MG63 (cell line): Measurements from ENCODE around the gene BRMS1L. TPM values are rescaled to one million over a fixed set of nuclear protein-coding genes. Genes with fewer than 3 reads are reported as not detected.

Source experiments
- DNase-seq: peaks from one replicate; pipeline ENCODE4 v3.0.0-alpha.2; 2020
- H3K27me3 ChIP-seq: fragments of 250-450 bp; sonication (Bioruptor Pico); 2 replicates; pipeline ENCODE4 v1.5.1; 2020; ENCODE audit warnings: mild to moderate bottlenecking, moderate library complexity
- H3K36me3 ChIP-seq: fragments of 250-450 bp; sonication (Bioruptor Pico); 2 replicates; pipeline ENCODE4 v1.5.1; 2020; ENCODE audit warnings: mild to moderate bottlenecking, moderate library complexity
- H3K4me3 ChIP-seq: fragments of 250-450 bp; sonication (Bioruptor Pico); 2 replicates; pipeline ENCODE4 v1.5.1; 2020; ENCODE audit warnings: mild to moderate bottlenecking, moderate library complexity
- H3K9me3 ChIP-seq: fragments of 250-450 bp; sonication (Bioruptor Pico); 2 replicates; pipeline ENCODE4 v1.5.1; 2020; ENCODE audit warnings: mild to moderate bottlenecking, moderate library complexity
- total RNA-seq: library from RNA; depleted of rRNA; stranded (reverse); fragments of >200 nt; shearing (Covaris generic); gene quantifications from 2 replicates; pipeline ENCODE4 v1.2.3, GENCODE V29; 2014; ENCODE audit warnings: low replicate concordance; rRNA removed

Gene BRMS1L
- total RNA-seq, 1 experiment from 2014 or later: 1.4 TPM

- no peak overlapping the region for H3K4me3 ChIP-seq
- H3K27me3 ChIP-seq: no peaks in the 10 kb centered on the region
- H3K9me3 ChIP-seq: no peaks in the 10 kb centered on the region
- DNase-seq: no peak
- no peaks in the 10 kb centered on the region for H3K36me3 ChIP-seq
Observed at GRCh38 chr14:35879654-35880249, 53.6 kb downstream of the BRMS1L start.

- no peak for DNase-seq
- Histone ChIP-seq H3K4me3 (no peak overlapping the region), H3K27me3 (no peaks in the 10 kb centered on the region), H3K9me3 (no peaks in the 10 kb centered on the region), H3K36me3 (no peaks in the 10 kb centered on the region)
Observed at GRCh38 chr14:35881280-35881679, 55.1 kb downstream of the BRMS1L start.

- H3K36me3 ChIP-seq: no peaks in the 10 kb centered on the region
- H3K27me3 ChIP-seq: no peaks in the 10 kb centered on the region
- no peaks in the 10 kb centered on the region for H3K9me3 ChIP-seq
- no peak overlapping the region for H3K4me3 ChIP-seq
- peak; percentile 2 for DNase-seq
Observed at GRCh38 chr14:35883677-35884293, 57.6 kb downstream of the BRMS1L start.

- Histone ChIP-seq H3K36me3 (no peaks in the 10 kb centered on the region), H3K9me3 (no peaks in the 10 kb centered on the region), H3K4me3 (no peak overlapping the region), H3K27me3 (0 out of 2 replicates have a peak, but pooled peaks cover 2% of the 10 kb centered on the region)
- DNase-seq: no peak
Observed at GRCh38 chr14:35890308-35890707, 64.2 kb downstream of the BRMS1L start.

GRCh38 chr14:35895256-35895655 lies 69.1 kb downstream of the BRMS1L start:
- H3K9me3 ChIP-seq: no peaks in the 10 kb centered on the region
- no peak for DNase-seq
- no peak overlapping the region for H3K4me3 ChIP-seq
- H3K36me3 ChIP-seq: no peaks in the 10 kb centered on the region
- no peaks in the 10 kb centered on the region for H3K27me3 ChIP-seq

- H3K27me3 ChIP-seq: no peaks in the 10 kb centered on the region
- no peaks in the 10 kb centered on the region for H3K36me3 ChIP-seq
- H3K4me3 ChIP-seq: no peak overlapping the region
- H3K9me3 ChIP-seq: no peaks in the 10 kb centered on the region
- DNase-seq: no peak
Observed at GRCh38 chr14:35897616-35898111, 71.5 kb downstream of the BRMS1L start.

GRCh38 chr14:35898217-35898775 lies 72.2 kb downstream of the BRMS1L start:
- DNase-seq: no peak
- Histone ChIP-seq H3K9me3 (no peaks in the 10 kb centered on the region), H3K36me3 (no peaks in the 10 kb centered on the region), H3K27me3 (no peaks in the 10 kb centered on the region), H3K4me3 (no peak overlapping the region)

GRCh38 chr14:35900741-35901140 lies 74.6 kb downstream of the BRMS1L start:
- no peak overlapping the region for H3K4me3 ChIP-seq
- no peaks in the 10 kb centered on the region for H3K27me3 ChIP-seq
- H3K9me3 ChIP-seq: no peaks in the 10 kb centered on the region
- DNase-seq: no peak
- H3K36me3 ChIP-seq: no peaks in the 10 kb centered on the region

GRCh38 chr14:35909665-35910064 lies 83.5 kb downstream of the BRMS1L start:
- DNase-seq: no peak
- Histone ChIP-seq H3K9me3 (no peaks in the 10 kb centered on the region), H3K36me3 (no peaks in the 10 kb centered on the region), H3K4me3 (no peak overlapping the region), H3K27me3 (no peaks in the 10 kb centered on the region)

GRCh38 chr14:35910191-35910590 lies 84.1 kb downstream of the BRMS1L start:
- Histone ChIP-seq H3K9me3 (no peaks in the 10 kb centered on the region), H3K27me3 (no peaks in the 10 kb centered on the region), H3K4me3 (no peak overlapping the region), H3K36me3 (no peaks in the 10 kb centered on the region)
- DNase-seq: no peak

GRCh38 chr14:35911097-35911496 lies 85.0 kb downstream of the BRMS1L start:
- Histone ChIP-seq H3K9me3 (no peaks in the 10 kb centered on the region), H3K4me3 (no peak overlapping the region), H3K27me3 (no peaks in the 10 kb centered on the region), H3K36me3 (no peaks in the 10 kb centered on the region)
- no peak for DNase-seq

GRCh38 chr14:35915185-35915584 lies 89.0 kb downstream of the BRMS1L start:
- no peaks in the 10 kb centered on the region for H3K36me3 ChIP-seq
- no peaks in the 10 kb centered on the region for H3K27me3 ChIP-seq
- H3K9me3 ChIP-seq: no peaks in the 10 kb centered on the region
- no peak for DNase-seq
- H3K4me3 ChIP-seq: no peak overlapping the region

- Histone ChIP-seq H3K36me3 (no peaks in the 10 kb centered on the region), H3K9me3 (no peaks in the 10 kb centered on the region), H3K4me3 (no peak overlapping the region), H3K27me3 (no peaks in the 10 kb centered on the region)
- DNase-seq: no peak
Observed at GRCh38 chr14:35915775-35916174, 89.6 kb downstream of the BRMS1L start.

Other genes with a start within 250 kb of the BRMS1L start
- 5.9 and 9.8 TPM in 2 replicates for gene RALGAPA1, start 17.0 kb upstream of the BRMS1L start, total RNA-seq